SK-N-SH (cell line): ENCODE results near the gene GALNT18. TPM values are rescaled to one million over a fixed set of nuclear protein-coding genes. Genes with fewer than 3 reads are reported as not detected.

Source experiments
- CTCF ChIA-PET: fragments of 300-600, 350-600 bp; formaldehyde crosslinking; extraction: SDS; loops from one replicate; lab custom pipeline; 2021; lab: Yijun Ruan, JAX
- POLR2A ChIA-PET: fragments of 350-600 bp; sonication (Branson Sonifier 250); formaldehyde crosslinking; extraction: SDS; loops from one replicate; lab custom pipeline; 2020; ENCODE audit warnings: antibody characterized with exemption, inconsistent platforms; lab: Yijun Ruan, JAX
- DNase-seq: peaks from one replicate; pipeline ENCODE4 v3.0.0; 2012
- H2AFZ ChIP-seq: fragments of 200-600 bp; sonication (generic); 2 replicates; pipeline ENCODE4 v1.8.1; 2016; ENCODE audit warnings: antibody characterized with exemption, mild to moderate bottlenecking, low read depth
- H3F3A ChIP-seq: fragments of 200-600 bp; sonication (generic); replicated peaks from 2 replicates; pipeline ENCODE3; 2016; ENCODE audit warnings: antibody characterized with exemption, mild to moderate bottlenecking; ENCODE audit not compliant: insufficient read depth
- H3K27ac ChIP-seq, 2 experiments: fragments of 200-500 bp in 1 of 2; fragments of 200-600 bp in 1 of 2; sonication (Bioruptor generic) in 1 of 2; sonication (generic), shearing (Covaris generic) in 1 of 2; 2 replicates each; pipeline versions ENCODE4 v1.5.1 to v1.6.1; 2014 to 2016; ENCODE audit warnings: low read depth in 2 of 2, inconsistent platforms in 1 of 2, low read length in 1 of 2, mild to moderate bottlenecking in 1 of 2, mixed read lengths in 1 of 2
- H3K27me3 ChIP-seq: fragments of 200-600 bp; sonication (generic), shearing (Covaris generic); 2 replicates; pipeline ENCODE4 v1.6.1; 2016; ENCODE audit warnings: mixed run types; ENCODE audit not compliant: insufficient read depth
- H3K36me3 ChIP-seq, 2 experiments: fragments of 200-500 bp in 1 of 2; fragments of 200-600 bp in 1 of 2; sonication (Bioruptor generic) in 1 of 2; sonication (generic) in 1 of 2; replicated peaks in 1 of 2; 2 replicates each; pipeline versions ENCODE3 to v1.5.1; 2014 to 2016; ENCODE audit warnings: low read length in 1 of 2, mild to moderate bottlenecking in 1 of 2; ENCODE audit not compliant: insufficient read depth in 2 of 2, control insufficient read depth in 1 of 2
- H3K4me1 ChIP-seq, 2 experiments: fragments of 200-500 bp in 1 of 2; fragments of 200-600 bp in 1 of 2; sonication (Bioruptor generic) in 1 of 2; sonication (generic), shearing (Covaris generic) in 1 of 2; 2 replicates each; pipeline versions ENCODE4 v1.5.1 to v1.6.1; 2014 to 2016; ENCODE audit warnings: low read depth in 1 of 2, low read length in 1 of 2, mixed run types in 1 of 2; ENCODE audit not compliant: insufficient read depth in 2 of 2, control insufficient read depth in 1 of 2
- H3K4me2 ChIP-seq: fragments of 200-600 bp; sonication (generic), shearing (Covaris generic); 2 replicates; pipeline ENCODE4 v1.6.1; 2017; ENCODE audit warnings: mixed run types
- H3K4me3 ChIP-seq, 2 experiments: fragments of 200-500 bp in 1 of 2; fragments of 200-600 bp in 1 of 2; sonication (Bioruptor generic) in 1 of 2; sonication (generic), shearing (Covaris generic) in 1 of 2; 2 replicates each; pipeline versions ENCODE4 v1.5.1 to v1.8.1; 2014 to 2016; ENCODE audit warnings: low read depth in 2 of 2, inconsistent platforms in 1 of 2, low read length in 1 of 2, mild to moderate bottlenecking in 1 of 2, mixed read lengths in 1 of 2, moderate library complexity in 1 of 2
- H3K79me2 ChIP-seq: fragments of 200-600 bp; sonication (generic); 2 replicates; pipeline ENCODE4 v1.8.1; 2017; ENCODE audit warnings: mild to moderate bottlenecking; ENCODE audit not compliant: insufficient read depth
- H3K9ac ChIP-seq: fragments of 200-600 bp; sonication (generic); 2 replicates; pipeline ENCODE4 v1.6.1; 2017; ENCODE audit warnings: mixed run types
- H3K9me2 ChIP-seq: fragments of 200-600 bp; sonication (generic); 2 replicates; pipeline ENCODE4 v1.6.1; 2017; ENCODE audit warnings: mixed run types
- H3K9me3 ChIP-seq: fragments of 200-600 bp; sonication (generic); 2 replicates; pipeline ENCODE4 v1.6.1; 2017; ENCODE audit warnings: mixed run types, mild to moderate bottlenecking, moderate library complexity
- H4K20me1 ChIP-seq: fragments of 200-600 bp; sonication (generic); 2 replicates; pipeline ENCODE4 v1.6.1; 2017; ENCODE audit warnings: mild to moderate bottlenecking, mixed run types; ENCODE audit not compliant: insufficient read depth
- CHD2 ChIP-seq: fragments of 150-350 bp; IDR thresholded peaks from 2 replicates; pipeline ENCODE4 v1.6.1; 2018; ENCODE audit warnings: low read length; ENCODE audit not compliant: partially characterized antibody
- ELF1 ChIP-seq: IDR thresholded peaks from 2 replicates; pipeline ENCODE4 v1.4.0; 2012
- FOSL2 ChIP-seq: IDR thresholded peaks from 2 replicates; pipeline ENCODE4 v1.4.0; 2012; ENCODE audit warnings: low read depth, mild to moderate bottlenecking, moderate library complexity, borderline replicate concordance
- FOXJ3 ChIP-seq: sonication (generic); formaldehyde crosslinking; IDR thresholded peaks from 2 replicates; pipeline ENCODE4 v1.5.1; 2020; ENCODE audit warnings: mild to moderate bottlenecking, missing genetic modification reagents
- FOXM1 ChIP-seq: IDR thresholded peaks from 2 replicates; pipeline ENCODE4 v1.4.0; 2012; ENCODE audit warnings: low read depth, mild to moderate bottlenecking
- GABPA ChIP-seq: IDR thresholded peaks from 2 replicates; pipeline ENCODE4 v1.4.0; 2012; ENCODE audit warnings: low read depth, mild to moderate bottlenecking
- GATA2 ChIP-seq: sonication (generic); formaldehyde crosslinking; IDR thresholded peaks from 2 replicates; pipeline ENCODE4 v1.5.0; 2020; ENCODE audit warnings: mild to moderate bottlenecking, missing genetic modification reagents
- RXRA ChIP-seq: IDR thresholded peaks from 2 replicates; pipeline ENCODE4 v1.4.0; 2012; ENCODE audit warnings: low read depth, mild to moderate bottlenecking, borderline replicate concordance
- SMC3 ChIP-seq: IDR thresholded peaks from 2 replicates; pipeline ENCODE4 v1.6.1; 2012; ENCODE audit warnings: low read depth, low read length, improper control_type of control experiment
- TAF1 ChIP-seq: IDR thresholded peaks from 2 replicates; pipeline ENCODE4 v1.6.1; 2012; ENCODE audit warnings: low read depth, mild to moderate bottlenecking, low read length, moderate library complexity, borderline replicate concordance
- TCF12 ChIP-seq: IDR thresholded peaks from 2 replicates; pipeline ENCODE4 v1.4.0; 2012
- TEAD4 ChIP-seq: IDR thresholded peaks from 2 replicates; pipeline ENCODE4 v1.4.0; 2012; ENCODE audit warnings: mild to moderate bottlenecking, borderline replicate concordance; ENCODE audit not compliant: insufficient read depth
- YY1 ChIP-seq: IDR thresholded peaks from 2 replicates; pipeline ENCODE4 v1.4.0; 2012; ENCODE audit warnings: low read depth, mild to moderate bottlenecking
- WGBS: methylation state at CpG from one replicate; pipeline ENCODE4 v1.1.6; 2017; ENCODE audit warnings: low lambda C conversion rate; 5-methylcytosine and 5-hydroxymethylcytosine counted together
- polyA plus RNA-seq, 3 experiments: library from polyadenylated mRNA; depleted of rRNA; stranded (reverse); fragments of >200 nt; gene quantifications; 2 replicates each; pipeline ENCODE4 v1.2.3, GENCODE V29; 2012
- TF ChIP-seq, protein P1 (sequence below): fragments of 200-600 bp; sonication (generic); IDR thresholded peaks from 2 replicates; pipeline ENCODE4 v1.6.1; 2017; ENCODE audit warnings: antibody characterized with exemption, mild to moderate bottlenecking, moderate library complexity
- TF ChIP-seq, protein P2 (sequence below): IDR thresholded peaks from 2 replicates; pipeline ENCODE4 v1.4.0; 2012; ENCODE audit warnings: low read depth
- TF ChIP-seq, protein P3 (sequence below): fragments of 150-350 bp; IDR thresholded peaks from 2 replicates; pipeline ENCODE4 v1.6.1; 2016; ENCODE audit warnings: mild to moderate bottlenecking, low read depth, low read length
- TF ChIP-seq, protein P4 (sequence below): fragments of 150-350 bp; IDR thresholded peaks from 2 replicates; pipeline ENCODE4 v1.6.1; 2017; ENCODE audit warnings: antibody characterized with exemption, low read length, low read depth, borderline replicate concordance

GALNT18 gene
- polyA plus RNA-seq, 1 of the 3 experiments (the other 2 are of a cell fraction) = 0.64 TPM

DNA sequence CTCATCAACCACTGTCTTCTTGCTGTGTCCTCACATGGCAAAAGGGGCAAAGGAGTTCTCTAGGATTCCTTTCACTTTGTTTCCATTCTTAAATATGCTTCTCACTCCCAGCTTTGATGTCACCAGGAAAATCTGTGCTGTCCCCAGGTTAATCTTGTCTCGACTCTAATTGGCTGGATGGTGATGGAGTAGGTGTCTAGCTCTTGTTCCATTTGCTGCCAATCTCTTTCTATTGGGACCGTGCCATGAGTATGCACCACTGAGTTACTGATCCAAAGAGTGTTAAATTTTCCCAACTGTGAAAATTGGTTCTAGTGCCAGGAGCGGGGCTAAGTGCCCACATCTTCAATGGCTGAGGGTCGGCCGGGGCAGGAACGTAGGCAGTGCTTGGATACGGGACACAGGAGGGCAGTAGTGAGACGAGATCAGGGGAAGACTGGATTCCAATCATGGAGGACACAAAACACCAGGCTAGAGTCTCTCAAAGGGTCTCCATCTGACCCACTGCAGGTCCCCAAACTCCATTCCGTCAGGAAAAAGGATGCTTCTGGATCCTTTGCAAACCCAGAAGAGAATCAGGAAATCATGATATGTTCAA is 221.1 kb downstream of the GALNT18 start (continued):
- TF ChIP-seq FOXM1 (no peak), TAF1 (no peak)
- TF ChIP-seq, protein P1, sequence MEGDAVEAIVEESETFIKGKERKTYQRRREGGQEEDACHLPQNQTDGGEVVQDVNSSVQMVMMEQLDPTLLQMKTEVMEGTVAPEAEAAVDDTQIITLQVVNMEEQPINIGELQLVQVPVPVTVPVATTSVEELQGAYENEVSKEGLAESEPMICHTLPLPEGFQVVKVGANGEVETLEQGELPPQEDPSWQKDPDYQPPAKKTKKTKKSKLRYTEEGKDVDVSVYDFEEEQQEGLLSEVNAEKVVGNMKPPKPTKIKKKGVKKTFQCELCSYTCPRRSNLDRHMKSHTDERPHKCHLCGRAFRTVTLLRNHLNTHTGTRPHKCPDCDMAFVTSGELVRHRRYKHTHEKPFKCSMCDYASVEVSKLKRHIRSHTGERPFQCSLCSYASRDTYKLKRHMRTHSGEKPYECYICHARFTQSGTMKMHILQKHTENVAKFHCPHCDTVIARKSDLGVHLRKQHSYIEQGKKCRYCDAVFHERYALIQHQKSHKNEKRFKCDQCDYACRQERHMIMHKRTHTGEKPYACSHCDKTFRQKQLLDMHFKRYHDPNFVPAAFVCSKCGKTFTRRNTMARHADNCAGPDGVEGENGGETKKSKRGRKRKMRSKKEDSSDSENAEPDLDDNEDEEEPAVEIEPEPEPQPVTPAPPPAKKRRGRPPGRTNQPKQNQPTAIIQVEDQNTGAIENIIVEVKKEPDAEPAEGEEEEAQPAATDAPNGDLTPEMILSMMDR = peak; percentile 32; the same call in 1 of the 2 replicates

DNA sequence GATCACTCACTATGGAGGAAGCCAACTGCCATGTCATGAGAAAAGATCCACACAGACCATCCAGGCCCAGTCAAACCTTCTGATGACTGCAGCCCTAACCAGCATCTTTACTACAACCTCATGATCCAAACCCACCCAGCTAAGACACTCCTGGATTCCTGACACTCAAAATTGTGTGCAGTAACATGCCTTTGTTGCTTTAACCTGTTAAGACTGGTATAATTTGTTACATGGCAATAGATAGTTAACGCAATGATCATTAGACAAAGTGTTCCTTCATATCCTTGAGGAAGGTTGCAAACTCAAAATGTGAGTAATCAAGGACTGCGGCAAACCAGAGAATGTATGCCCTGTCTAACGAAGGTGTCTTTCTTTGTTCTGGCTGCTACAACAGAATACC is 221.7 kb downstream of the GALNT18 start:
- Histone ChIP-seq H3K4me2 (no peak overlapping the region), H3K4me1 (peaks cover 0 to 2% of the 10 kb centered on the region in 2 experiments; a peak in 1 of 4 replicates), H3K9ac (no peak overlapping the region), H3F3A (no peaks in the 10 kb centered on the region), H3K79me2 (no peaks in the 10 kb centered on the region), H3K9me3 (no peaks in the 10 kb centered on the region), H3K27ac (no peak overlapping the region), H3K9me2 (no peaks in the 10 kb centered on the region), H4K20me1 (no peaks in the 10 kb centered on the region), H2AFZ (no peak overlapping the region), H3K36me3 (no peaks in the 10 kb centered on the region), H3K27me3 (no peaks in the 10 kb centered on the region; the same call in 1 of the 2 replicates), H3K4me3 (no peak overlapping the region)
- ChIA-PET CTCF (interaction anchor here (1.5 kb wide), 1 partner anchor 111 kb away, joined by 3 read pairs; no protein-coding TSS in a partner anchor), POLR2A (no interaction called here)
- TF ChIP-seq GATA2 (CRISPR knock-in tag) = no peak
- no peak for TF ChIP-seq YY1
- TF ChIP-seq, protein P2, sequence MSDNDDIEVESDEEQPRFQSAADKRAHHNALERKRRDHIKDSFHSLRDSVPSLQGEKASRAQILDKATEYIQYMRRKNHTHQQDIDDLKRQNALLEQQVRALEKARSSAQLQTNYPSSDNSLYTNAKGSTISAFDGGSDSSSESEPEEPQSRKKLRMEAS = no peak
- TF ChIP-seq, protein P3, sequence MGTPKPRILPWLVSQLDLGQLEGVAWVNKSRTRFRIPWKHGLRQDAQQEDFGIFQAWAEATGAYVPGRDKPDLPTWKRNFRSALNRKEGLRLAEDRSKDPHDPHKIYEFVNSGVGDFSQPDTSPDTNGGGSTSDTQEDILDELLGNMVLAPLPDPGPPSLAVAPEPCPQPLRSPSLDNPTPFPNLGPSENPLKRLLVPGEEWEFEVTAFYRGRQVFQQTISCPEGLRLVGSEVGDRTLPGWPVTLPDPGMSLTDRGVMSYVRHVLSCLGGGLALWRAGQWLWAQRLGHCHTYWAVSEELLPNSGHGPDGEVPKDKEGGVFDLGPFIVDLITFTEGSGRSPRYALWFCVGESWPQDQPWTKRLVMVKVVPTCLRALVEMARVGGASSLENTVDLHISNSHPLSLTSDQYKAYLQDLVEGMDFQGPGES = no peak
- TF ChIP-seq ELF1 = no peak
- TF ChIP-seq SMC3 = no peak
- TF ChIP-seq TEAD4 = no peak
- 72% methylated on average over 3 of the region's 3 CpGs for WGBS
- DNase-seq = no peak

DNA sequence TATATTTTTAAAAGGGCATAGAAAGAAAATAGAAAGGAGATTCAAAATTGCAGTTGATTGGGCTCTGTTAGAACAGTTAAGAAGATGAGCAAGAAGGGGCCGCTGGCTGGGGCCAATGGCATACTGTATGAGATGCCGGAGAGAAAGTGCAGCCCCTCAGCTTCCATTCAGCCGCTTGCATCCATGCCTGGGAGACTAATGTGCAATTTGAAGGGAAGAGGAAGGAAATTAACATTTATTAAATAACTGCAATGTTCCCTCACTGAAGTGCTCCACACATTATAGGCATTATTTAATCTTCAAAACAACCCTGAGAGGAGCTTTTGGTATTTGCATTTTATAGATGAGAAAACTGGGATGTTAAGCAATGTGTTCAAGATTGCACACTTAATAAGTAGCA is 224.0 kb downstream of the GALNT18 start:
- Histone ChIP-seq H3K9ac (no peak overlapping the region), H3K79me2 (no peaks in the 10 kb centered on the region), H3K4me2 (no peak overlapping the region), H3K9me3 (no peaks in the 10 kb centered on the region), H4K20me1 (no peaks in the 10 kb centered on the region), H3K36me3 (no peaks in the 10 kb centered on the region), H3K4me3 (no peak overlapping the region), H3K4me1 (peaks cover 0 to 3% of the 10 kb centered on the region in 2 experiments; a peak in 1 of 4 replicates), H3K27ac (no peak overlapping the region), H3K9me2 (no peaks in the 10 kb centered on the region), H3F3A (no peaks in the 10 kb centered on the region), H2AFZ (no peak overlapping the region), H3K27me3 (no peaks in the 10 kb centered on the region)
- CTCF ChIA-PET = interaction anchor here (0.7 to 1.2 kb wide), 3 partner anchors 10 to 389 kb away, joined by 3 to 4 read pairs (median 3); no protein-coding TSS in a partner anchor
- WGBS = 60% methylated on average over 3 of the region's 3 CpGs
- DNase-seq = no peak
- TF ChIP-seq, protein P4, sequence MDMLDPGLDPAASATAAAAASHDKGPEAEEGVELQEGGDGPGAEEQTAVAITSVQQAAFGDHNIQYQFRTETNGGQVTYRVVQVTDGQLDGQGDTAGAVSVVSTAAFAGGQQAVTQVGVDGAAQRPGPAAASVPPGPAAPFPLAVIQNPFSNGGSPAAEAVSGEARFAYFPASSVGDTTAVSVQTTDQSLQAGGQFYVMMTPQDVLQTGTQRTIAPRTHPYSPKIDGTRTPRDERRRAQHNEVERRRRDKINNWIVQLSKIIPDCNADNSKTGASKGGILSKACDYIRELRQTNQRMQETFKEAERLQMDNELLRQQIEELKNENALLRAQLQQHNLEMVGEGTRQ = no peak
- TF ChIP-seq GABPA (no peak), CHD2 (no peak), RXRA (no peak), TCF12 (no peak), FOXJ3 (CRISPR knock-in tag) (no peak), FOSL2 (no peak)
- TF ChIP-seq, protein P1 = no peak
- TF ChIP-seq, protein P2 = no peak
- POLR2A ChIA-PET = no interaction called here
